ENCODE results near the gene USP25.

GRCh38 chr21:15749082-15749860 is 19.5 kb downstream of the USP25 start:
- TF ChIP-seq, protein P1, sequence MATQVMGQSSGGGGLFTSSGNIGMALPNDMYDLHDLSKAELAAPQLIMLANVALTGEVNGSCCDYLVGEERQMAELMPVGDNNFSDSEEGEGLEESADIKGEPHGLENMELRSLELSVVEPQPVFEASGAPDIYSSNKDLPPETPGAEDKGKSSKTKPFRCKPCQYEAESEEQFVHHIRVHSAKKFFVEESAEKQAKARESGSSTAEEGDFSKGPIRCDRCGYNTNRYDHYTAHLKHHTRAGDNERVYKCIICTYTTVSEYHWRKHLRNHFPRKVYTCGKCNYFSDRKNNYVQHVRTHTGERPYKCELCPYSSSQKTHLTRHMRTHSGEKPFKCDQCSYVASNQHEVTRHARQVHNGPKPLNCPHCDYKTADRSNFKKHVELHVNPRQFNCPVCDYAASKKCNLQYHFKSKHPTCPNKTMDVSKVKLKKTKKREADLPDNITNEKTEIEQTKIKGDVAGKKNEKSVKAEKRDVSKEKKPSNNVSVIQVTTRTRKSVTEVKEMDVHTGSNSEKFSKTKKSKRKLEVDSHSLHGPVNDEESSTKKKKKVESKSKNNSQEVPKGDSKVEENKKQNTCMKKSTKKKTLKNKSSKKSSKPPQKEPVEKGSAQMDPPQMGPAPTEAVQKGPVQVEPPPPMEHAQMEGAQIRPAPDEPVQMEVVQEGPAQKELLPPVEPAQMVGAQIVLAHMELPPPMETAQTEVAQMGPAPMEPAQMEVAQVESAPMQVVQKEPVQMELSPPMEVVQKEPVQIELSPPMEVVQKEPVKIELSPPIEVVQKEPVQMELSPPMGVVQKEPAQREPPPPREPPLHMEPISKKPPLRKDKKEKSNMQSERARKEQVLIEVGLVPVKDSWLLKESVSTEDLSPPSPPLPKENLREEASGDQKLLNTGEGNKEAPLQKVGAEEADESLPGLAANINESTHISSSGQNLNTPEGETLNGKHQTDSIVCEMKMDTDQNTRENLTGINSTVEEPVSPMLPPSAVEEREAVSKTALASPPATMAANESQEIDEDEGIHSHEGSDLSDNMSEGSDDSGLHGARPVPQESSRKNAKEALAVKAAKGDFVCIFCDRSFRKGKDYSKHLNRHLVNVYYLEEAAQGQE (IDR thresholded peaks at IDR 0.05; ENCODE audit: insufficient replicate concordance, low read depth) = no peak
- TF ChIP-seq POLR2AphosphoS5 (IDR thresholded peaks at IDR 0.05; ENCODE audit: low read depth) (no peak), GABPA (IDR thresholded peaks at IDR 0.05; ENCODE audit: low read depth) (no peak)
- TF ChIP-seq, protein P2, sequence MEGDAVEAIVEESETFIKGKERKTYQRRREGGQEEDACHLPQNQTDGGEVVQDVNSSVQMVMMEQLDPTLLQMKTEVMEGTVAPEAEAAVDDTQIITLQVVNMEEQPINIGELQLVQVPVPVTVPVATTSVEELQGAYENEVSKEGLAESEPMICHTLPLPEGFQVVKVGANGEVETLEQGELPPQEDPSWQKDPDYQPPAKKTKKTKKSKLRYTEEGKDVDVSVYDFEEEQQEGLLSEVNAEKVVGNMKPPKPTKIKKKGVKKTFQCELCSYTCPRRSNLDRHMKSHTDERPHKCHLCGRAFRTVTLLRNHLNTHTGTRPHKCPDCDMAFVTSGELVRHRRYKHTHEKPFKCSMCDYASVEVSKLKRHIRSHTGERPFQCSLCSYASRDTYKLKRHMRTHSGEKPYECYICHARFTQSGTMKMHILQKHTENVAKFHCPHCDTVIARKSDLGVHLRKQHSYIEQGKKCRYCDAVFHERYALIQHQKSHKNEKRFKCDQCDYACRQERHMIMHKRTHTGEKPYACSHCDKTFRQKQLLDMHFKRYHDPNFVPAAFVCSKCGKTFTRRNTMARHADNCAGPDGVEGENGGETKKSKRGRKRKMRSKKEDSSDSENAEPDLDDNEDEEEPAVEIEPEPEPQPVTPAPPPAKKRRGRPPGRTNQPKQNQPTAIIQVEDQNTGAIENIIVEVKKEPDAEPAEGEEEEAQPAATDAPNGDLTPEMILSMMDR (IDR thresholded peaks at IDR 0.05; ENCODE audit: insufficient read depth, low read length) = no peak
